Measurements from ENCODE around the gene HLF.

Gene HLF

DNA sequence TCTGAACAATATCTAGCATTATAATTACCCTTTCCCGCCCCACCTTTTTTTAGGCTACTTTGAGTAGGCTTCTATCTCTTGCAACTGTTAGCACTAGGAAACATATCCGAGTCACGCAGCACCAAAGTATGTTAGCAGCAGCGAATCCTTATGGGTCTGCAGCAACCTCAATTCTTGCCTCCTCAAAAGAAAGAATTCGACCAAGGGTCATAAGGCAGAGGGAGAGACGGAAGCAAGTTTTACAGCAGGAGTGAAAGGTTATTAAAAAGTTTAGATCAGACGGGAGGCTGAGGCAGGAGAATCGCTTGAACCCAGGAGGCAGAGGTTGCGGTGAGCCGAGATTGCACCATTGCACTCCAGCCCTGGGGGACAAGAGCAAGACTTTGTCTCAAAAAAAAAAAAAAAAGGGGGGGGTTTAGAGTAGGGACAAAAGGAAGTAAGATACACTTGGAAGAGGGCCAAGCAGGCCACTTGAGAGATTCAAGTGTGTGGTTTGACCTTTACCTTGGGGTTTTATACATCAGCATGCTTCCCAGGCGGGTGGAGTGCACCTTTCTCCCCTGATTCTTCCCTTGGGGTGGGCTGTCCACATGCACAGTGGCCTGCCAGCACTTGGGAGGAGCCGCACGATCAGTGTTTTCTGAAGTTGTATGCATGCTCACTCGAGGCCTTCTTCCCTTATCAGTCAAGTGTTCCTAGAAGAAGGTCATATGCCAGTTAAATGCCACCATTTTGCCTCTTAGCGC, 67.7 kb downstream of the HLF start:
- DNase-seq (ENCODE audit: low spot score), result no peak

- DNase-seq (ENCODE audit: low spot score), result no peak
These were observed 69.5 kb downstream of the HLF start for GRCh38 chr17:55334285-55334684.

- DNase-seq (ENCODE audit: low spot score), result no peak
These were observed 70.3 kb downstream of the HLF start for GRCh38 chr17:55334881-55335540.

- no peak for DNase-seq (ENCODE audit: low spot score)
These were observed 70.9 kb downstream of the HLF start for GRCh38 chr17:55335625-55336024.

- DNase-seq (ENCODE audit: low spot score), result no peak
These were observed 71.7 kb downstream of the HLF start for GRCh38 chr17:55336426-55336825.

GRCh38 chr17:55340176-55340575, 75.4 kb downstream of the HLF start:
- no peak for DNase-seq (ENCODE audit: low spot score)

- DNase-seq (ENCODE audit: low spot score), result no peak
These were observed 75.9 kb downstream of the HLF start for GRCh38 chr17:55340686-55341085.

- DNase-seq (ENCODE audit: low spot score), result no peak
These were observed 76.7 kb downstream of the HLF start for GRCh38 chr17:55341432-55341831.

GRCh38 chr17:55342800-55343585, 78.2 kb downstream of the HLF start:
- DNase-seq (ENCODE audit: low spot score), result no peak

GRCh38 chr17:55343900-55344513, 79.2 kb downstream of the HLF start:
- no peak for DNase-seq (ENCODE audit: low spot score)

- no peak for DNase-seq (ENCODE audit: low spot score)
These were observed 79.8 kb downstream of the HLF start for GRCh38 chr17:55344514-55344997.

DNA sequence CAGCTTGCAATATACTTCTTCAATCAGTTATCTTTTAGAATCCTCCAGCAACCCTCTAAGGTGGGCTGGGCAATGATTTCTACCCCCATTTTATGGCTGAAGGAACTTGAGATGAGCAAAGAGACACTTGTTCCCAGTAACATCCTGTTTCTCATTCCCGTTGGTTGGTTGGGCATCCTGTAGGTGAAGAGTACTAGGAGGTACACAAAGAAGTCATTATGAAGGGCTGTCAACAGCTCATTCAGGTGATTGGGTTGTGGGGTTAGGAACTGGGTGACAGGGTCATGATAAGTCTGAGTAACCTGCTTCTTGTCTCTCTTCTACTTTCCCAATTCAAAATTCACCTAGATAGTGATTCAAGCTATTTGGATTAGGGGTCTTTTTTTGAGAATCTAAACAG, 80.4 kb downstream of the HLF start:
- DNase-seq (ENCODE audit: low spot score), result no peak

GRCh38 chr17:55346658-55347057, 81.9 kb downstream of the HLF start:
- no peak for DNase-seq (ENCODE audit: low spot score)

GRCh38 chr17:55347341-55347740, 82.6 kb downstream of the HLF start:
- DNase-seq (ENCODE audit: low spot score), result no peak

DNA sequence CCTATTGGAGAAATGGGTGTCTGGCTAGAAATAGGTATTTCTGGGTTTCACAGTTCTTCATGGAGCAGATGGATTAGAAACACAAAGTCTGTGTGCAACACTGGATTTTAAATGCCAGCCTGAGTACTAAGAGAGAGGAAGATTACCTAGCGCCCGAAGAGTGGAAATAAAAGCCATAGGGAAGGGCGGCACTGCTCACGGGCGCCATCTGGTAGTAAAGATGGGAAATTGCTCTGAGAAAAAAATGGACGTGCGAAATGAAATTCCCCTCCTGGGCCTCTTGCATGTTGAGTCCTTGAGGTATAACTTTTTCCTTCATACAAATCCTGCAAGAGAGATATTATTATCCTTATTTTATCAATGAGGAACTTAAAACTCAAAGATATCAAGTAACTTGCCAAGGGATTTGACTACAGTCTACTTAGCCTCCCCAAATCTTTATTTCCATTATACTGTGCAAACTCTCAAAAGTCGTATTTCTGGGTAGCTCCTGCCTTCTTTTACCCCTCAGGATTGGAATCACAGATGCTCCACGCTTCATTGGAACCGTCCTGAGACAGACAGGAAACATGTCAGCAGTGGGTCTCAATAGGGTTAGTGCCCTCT, 84.1 kb downstream of the HLF start:
- peak; percentile 30 for DNase-seq (ENCODE audit: low spot score)

GRCh38 chr17:55350825-55351205, 86.1 kb downstream of the HLF start:
- DNase-seq (ENCODE audit: low spot score), result no peak

GRCh38 chr17:55351226-55351625, 86.5 kb downstream of the HLF start:
- no peak for DNase-seq (ENCODE audit: low spot score)

- no peak for DNase-seq (ENCODE audit: low spot score)
These were observed 89.2 kb downstream of the HLF start for GRCh38 chr17:55354010-55354409.

DNA sequence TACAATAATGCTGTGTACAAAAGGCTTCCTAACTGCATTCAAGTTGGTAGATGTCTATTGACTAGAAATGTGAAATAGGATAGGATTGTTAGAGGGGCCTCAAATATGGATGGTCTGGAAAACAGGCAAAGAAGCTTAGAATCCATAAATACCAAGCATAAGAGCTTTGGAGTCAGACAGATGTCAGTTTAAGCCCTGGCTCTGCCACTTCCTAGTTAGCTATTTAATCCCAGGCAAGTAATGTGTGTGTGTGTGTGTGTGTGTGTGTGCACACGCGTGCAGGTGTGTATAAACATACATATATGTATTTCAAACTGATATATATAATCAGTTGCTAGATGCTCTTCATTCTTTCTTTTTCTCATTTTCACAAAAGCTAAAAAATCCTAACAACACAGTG, 90.2 kb downstream of the HLF start:
- DNase-seq (ENCODE audit: low spot score), result no peak

DNA sequence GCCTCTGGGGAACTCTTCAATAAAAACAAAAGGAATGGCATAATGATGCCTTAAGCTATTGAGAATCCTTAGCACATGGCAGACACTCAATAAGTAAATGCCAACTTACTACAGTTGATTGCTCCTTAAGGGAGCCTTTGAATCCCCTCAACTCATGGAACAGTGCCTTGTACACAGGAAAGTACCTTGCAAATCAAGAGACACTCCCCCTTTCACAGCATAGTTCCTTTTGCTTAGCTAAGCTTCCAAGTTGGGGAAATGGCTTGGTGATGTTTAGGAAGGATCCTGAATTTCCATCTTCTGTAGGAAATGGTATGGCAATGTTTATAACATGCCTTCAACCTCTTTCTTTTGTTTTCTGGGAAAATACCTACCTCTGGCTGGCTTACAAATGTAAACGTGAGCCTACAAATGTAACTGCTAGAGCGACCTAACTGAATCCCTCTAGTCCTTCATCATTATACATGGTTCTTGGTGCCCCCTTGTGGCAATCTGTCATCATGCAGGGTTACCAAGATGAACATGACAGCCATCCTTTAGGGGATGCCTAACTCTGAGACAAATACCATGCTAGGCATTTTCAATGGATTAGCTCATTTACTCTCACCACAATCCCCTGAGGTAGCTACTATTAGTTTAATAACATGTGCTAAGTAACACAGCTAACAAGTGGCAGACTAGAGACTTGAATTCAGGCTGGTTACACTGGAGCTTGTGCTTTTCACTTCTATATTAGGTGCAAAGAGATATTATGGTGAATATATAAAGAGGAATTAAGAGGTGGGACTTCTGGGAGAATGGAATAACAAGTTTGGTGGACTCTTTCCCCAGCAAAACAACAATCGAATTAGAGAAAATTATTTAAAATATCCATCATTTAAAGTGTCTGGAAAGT, 91.9 kb downstream of the HLF start:
- DNase-seq (ENCODE audit: low spot score), result peak; percentile 71

GRCh38 chr17:55360971-55361370, 96.2 kb downstream of the HLF start:
- no peak for DNase-seq (ENCODE audit: low spot score)

Data from HuH-7 (cell line).